Loucy (cell line): ENCODE measurements around the gene NTN4.

ENCODE experiments used
- EZH2phosphoT487 ChIP-seq: fragments of 200-600 bp; IDR thresholded peaks from 2 replicates; pipeline ENCODE4 v1.6.1; 2018; ENCODE audit warnings: antibody characterized with exemption, mild to moderate bottlenecking, moderate library complexity, borderline replicate concordance
- TF ChIP-seq, protein P1 (sequence below): fragments of 200-600 bp; sonication (generic); conservative IDR thresholded peaks from 2 replicates; pipeline ENCODE4 v1.5.1; 2014; ENCODE audit warnings: mild to moderate bottlenecking, antibody characterized with exemption, low read length

DNA sequence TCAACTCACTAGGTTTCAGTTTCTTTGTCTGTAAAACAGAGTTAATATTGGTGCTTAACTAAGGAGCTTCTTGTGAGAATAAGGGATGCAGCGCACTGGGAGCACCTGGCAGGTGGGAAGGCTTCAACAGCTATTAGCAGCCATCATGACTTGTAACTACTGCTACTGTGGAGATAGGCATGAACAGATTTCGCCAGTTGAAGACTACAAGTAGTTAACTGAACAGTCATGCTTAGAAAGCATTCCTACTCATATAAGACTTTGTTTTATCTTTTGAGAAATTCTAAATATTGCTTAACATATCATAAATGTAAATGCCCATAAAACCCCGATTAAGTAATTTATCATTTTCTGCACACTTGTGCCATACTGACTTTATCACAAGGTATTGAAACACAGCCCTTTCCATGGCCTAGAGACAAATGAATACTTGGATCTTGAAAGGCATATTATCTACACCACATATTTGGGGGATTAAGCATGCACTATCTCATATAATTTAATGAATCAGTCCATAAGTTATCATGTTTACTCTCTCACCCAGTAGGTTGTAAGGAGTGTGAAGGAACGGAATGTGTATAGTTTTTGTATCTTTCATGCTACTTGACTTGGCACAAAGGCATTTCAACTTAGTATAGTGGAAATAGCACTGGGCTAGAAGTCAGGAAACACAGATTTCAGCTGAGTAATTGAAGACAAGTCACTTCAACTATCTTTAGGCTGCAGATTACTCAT lies 16.1 kb downstream of the NTN4 start:
- TF ChIP-seq, protein P1, sequence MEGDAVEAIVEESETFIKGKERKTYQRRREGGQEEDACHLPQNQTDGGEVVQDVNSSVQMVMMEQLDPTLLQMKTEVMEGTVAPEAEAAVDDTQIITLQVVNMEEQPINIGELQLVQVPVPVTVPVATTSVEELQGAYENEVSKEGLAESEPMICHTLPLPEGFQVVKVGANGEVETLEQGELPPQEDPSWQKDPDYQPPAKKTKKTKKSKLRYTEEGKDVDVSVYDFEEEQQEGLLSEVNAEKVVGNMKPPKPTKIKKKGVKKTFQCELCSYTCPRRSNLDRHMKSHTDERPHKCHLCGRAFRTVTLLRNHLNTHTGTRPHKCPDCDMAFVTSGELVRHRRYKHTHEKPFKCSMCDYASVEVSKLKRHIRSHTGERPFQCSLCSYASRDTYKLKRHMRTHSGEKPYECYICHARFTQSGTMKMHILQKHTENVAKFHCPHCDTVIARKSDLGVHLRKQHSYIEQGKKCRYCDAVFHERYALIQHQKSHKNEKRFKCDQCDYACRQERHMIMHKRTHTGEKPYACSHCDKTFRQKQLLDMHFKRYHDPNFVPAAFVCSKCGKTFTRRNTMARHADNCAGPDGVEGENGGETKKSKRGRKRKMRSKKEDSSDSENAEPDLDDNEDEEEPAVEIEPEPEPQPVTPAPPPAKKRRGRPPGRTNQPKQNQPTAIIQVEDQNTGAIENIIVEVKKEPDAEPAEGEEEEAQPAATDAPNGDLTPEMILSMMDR: no peak
- TF ChIP-seq EZH2phosphoT487: no peak
